Trophoblast cell (in vitro differentiated cells and primary cell): ENCODE results near the gene SCARF2. TPM values are rescaled to one million over a fixed set of nuclear protein-coding genes. Genes with fewer than 3 reads are reported as not detected.

Experiments used
- DNase-seq, 2 donors: peaks; one replicate each; pipeline ENCODE4 v3.0.0-alpha.2; 2016
- H2AFZ ChIP-seq: 2 replicates; pipeline ENCODE4 v1.6.1; 2013; ENCODE audit warnings: low read length, moderate library complexity, mild to moderate bottlenecking; ENCODE audit not compliant: insufficient read depth, poor library complexity
- H2AK5ac ChIP-seq: 2 replicates; pipeline ENCODE4 v1.6.1; 2013; ENCODE audit warnings: mild to moderate bottlenecking, low read length
- H2BK120ac ChIP-seq: 2 replicates; pipeline ENCODE4 v1.6.1; 2013; ENCODE audit warnings: low read length, mild to moderate bottlenecking, moderate library complexity; ENCODE audit not compliant: insufficient read depth, poor library complexity
- H2BK12ac ChIP-seq: 2 replicates; pipeline ENCODE4 v1.6.1; 2013; ENCODE audit warnings: mild to moderate bottlenecking, low read length, moderate library complexity
- H2BK5ac ChIP-seq: 2 replicates; pipeline ENCODE4 v1.6.1; 2013; ENCODE audit warnings: low read length, low read depth, moderate library complexity, mild to moderate bottlenecking; ENCODE audit not compliant: poor library complexity
- H3K14ac ChIP-seq: 2 replicates; pipeline ENCODE4 v1.6.1; 2013; ENCODE audit warnings: mild to moderate bottlenecking, low read length
- H3K18ac ChIP-seq: 2 replicates; pipeline ENCODE4 v1.6.1; 2013; ENCODE audit warnings: mild to moderate bottlenecking, low read length
- H3K23ac ChIP-seq: 2 replicates; pipeline ENCODE4 v1.6.1; 2013; ENCODE audit warnings: low read length
- H3K27ac ChIP-seq: 2 replicates; pipeline ENCODE4 v1.5.1; 2013; ENCODE audit warnings: low read depth, mild to moderate bottlenecking, inconsistent platforms, low read length, moderate library complexity
- H3K27me3 ChIP-seq: 2 replicates; pipeline ENCODE4 v1.6.1; 2013; ENCODE audit warnings: inconsistent platforms, mild to moderate bottlenecking, low read length, moderate library complexity; ENCODE audit not compliant: insufficient read depth
- H3K36me3 ChIP-seq, 2 experiments: 1 replicate in 1 of 2; 2 replicates in 1 of 2; pipeline ENCODE4 v1.6.1; 2013; ENCODE audit warnings: low read length in 2 of 2, mild to moderate bottlenecking in 2 of 2, moderate library complexity in 1 of 2; ENCODE audit not compliant: insufficient read depth in 2 of 2, control insufficient read depth in 1 of 2
- H3K4ac ChIP-seq: 2 replicates; pipeline ENCODE4 v1.6.1; 2013; ENCODE audit warnings: low read depth, mild to moderate bottlenecking, low read length, moderate library complexity
- H3K4me1 ChIP-seq, 2 experiments: 1 replicate in 1 of 2; 2 replicates in 1 of 2; pipeline ENCODE4 v1.6.1; 2013; ENCODE audit warnings: low read length in 2 of 2, mild to moderate bottlenecking in 2 of 2, moderate library complexity in 1 of 2; ENCODE audit not compliant: insufficient read depth in 2 of 2, control insufficient read depth in 1 of 2
- H3K4me2 ChIP-seq: 2 replicates; pipeline ENCODE4 v1.6.1; 2013; ENCODE audit warnings: inconsistent platforms, mild to moderate bottlenecking, low read length, moderate library complexity
- H3K4me3 ChIP-seq: 2 replicates; pipeline ENCODE4 v1.5.1; 2013; ENCODE audit warnings: mild to moderate bottlenecking, low read depth, low read length, inconsistent platforms
- H3K79me1 ChIP-seq: one replicate; pipeline ENCODE4 v1.6.1; 2013; ENCODE audit warnings: low read length
- H3K79me2 ChIP-seq: 2 replicates; pipeline ENCODE4 v1.6.1; 2013; ENCODE audit warnings: low read length, mild to moderate bottlenecking; ENCODE audit not compliant: control insufficient read depth, insufficient read depth, poor library complexity
- H3K9ac ChIP-seq: 2 replicates; pipeline ENCODE4 v1.6.1; 2013; ENCODE audit warnings: mild to moderate bottlenecking, low read length
- H3K9me3 ChIP-seq: 2 replicates; pipeline ENCODE4 v1.6.1; 2013; ENCODE audit warnings: low read depth, mild to moderate bottlenecking, control low read depth, inconsistent platforms, low read length; ENCODE audit not compliant: insufficient read depth
- H4K12ac ChIP-seq: 2 replicates; pipeline ENCODE4 v1.6.1; 2013; ENCODE audit warnings: low read depth, mild to moderate bottlenecking, low read length, moderate library complexity
- H4K8ac ChIP-seq: 2 replicates; pipeline ENCODE4 v1.6.1; 2013; ENCODE audit warnings: low read depth, mild to moderate bottlenecking, low read length, moderate library complexity
- H4K91ac ChIP-seq: one replicate; pipeline ENCODE4 v1.6.1; 2013; ENCODE audit warnings: low read depth, mild to moderate bottlenecking, low read length, moderate library complexity
- WGBS: extraction: QIAGEN DNeasy Blood & Tissue Kit; methylation state at CpG from one replicate; pipeline ENCODE4 v1.1.7; 2013; ENCODE audit warnings: missing lambda C conversion rate; ENCODE audit not compliant: insufficient read length, insufficient coverage; ENCODE audit errors: extremely low coverage; 5-methylcytosine and 5-hydroxymethylcytosine counted together
- polyA plus RNA-seq: library from polyadenylated mRNA; stranded (reverse); fragments of 200-250 nt; gene quantifications from 2 replicates; pipeline ENCODE4 v1.2.3, GENCODE V29; 2013

SCARF2 gene, protein sequence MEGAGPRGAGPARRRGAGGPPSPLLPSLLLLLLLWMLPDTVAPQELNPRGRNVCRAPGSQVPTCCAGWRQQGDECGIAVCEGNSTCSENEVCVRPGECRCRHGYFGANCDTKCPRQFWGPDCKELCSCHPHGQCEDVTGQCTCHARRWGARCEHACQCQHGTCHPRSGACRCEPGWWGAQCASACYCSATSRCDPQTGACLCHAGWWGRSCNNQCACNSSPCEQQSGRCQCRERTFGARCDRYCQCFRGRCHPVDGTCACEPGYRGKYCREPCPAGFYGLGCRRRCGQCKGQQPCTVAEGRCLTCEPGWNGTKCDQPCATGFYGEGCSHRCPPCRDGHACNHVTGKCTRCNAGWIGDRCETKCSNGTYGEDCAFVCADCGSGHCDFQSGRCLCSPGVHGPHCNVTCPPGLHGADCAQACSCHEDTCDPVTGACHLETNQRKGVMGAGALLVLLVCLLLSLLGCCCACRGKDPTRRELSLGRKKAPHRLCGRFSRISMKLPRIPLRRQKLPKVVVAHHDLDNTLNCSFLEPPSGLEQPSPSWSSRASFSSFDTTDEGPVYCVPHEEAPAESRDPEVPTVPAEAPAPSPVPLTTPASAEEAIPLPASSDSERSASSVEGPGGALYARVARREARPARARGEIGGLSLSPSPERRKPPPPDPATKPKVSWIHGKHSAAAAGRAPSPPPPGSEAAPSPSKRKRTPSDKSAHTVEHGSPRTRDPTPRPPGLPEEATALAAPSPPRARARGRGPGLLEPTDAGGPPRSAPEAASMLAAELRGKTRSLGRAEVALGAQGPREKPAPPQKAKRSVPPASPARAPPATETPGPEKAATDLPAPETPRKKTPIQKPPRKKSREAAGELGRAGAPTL
- polyA plus RNA-seq = 11.7 and 12.2 TPM in 2 replicates

DNA sequence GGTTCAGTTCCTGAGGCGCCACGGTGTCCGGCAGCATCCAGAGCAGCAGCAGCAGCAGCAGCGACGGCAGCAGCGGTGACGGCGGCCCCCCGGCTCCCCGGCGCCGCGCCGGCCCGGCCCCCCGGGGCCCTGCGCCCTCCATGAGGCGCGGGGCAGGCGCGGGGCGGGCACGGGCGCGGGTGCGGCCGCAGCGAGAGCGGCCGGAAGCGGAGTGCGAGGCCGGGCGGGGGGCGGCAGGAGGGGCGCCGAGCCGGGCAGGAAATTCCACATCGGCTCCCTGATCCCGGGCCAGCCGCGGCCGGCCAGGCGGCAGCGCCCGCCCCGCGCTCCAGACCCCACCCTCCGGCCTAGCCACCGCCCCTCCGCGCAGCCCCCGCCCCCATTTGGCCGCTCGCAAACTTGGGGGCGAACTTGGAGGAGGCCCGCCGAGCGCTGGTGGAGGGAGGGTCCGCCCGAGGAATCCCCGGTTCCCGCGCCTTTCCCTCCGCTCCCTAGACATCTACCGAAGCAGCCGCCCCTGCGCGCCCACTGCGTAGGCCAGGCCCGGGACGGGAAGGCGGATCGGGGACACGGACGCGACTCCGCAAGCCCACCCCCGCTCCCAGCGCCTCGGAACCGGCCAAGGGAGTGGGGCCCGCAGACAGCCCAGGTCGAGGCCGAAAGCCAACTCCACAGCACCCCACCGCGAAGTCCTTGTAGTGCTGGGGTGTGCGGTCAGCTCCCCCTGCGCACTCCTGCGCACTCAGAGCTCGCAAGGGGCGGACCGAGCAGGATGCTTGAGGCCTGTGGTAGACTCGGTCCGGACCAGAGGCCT lies at the start of gene SCARF2:
Gene SCARF2 (minus strand): TSS at position 213 of the 814 bp plus-strand sequence. CDS start 71 bp downstream, at position 142.
- H3K9me3 ChIP-seq = no peaks in the 10 kb centered on the region
- peak within 1 kb of the TSS; percentile 49 for H2BK120ac ChIP-seq
- no peak within 1 kb of the TSS for H3K23ac ChIP-seq
- peak within 1 kb of the TSS; percentile 84 for H3K4me3 ChIP-seq
- peak within 1 kb of the TSS; percentile 82 for H3K9ac ChIP-seq
- H4K8ac ChIP-seq = peak within 1 kb of the TSS; percentile 72
- peak within 1 kb of the TSS; percentile 67 for H4K91ac ChIP-seq
- peaks cover 9 to 20% of the 10 kb centered on the region in 2 experiments for H3K4me1 ChIP-seq
- no peak within 1 kb of the TSS for H2BK12ac ChIP-seq
- H3K27ac ChIP-seq = peak within 1 kb of the TSS; percentile 7
- H3K4ac ChIP-seq = peak within 1 kb of the TSS; percentile 33
- no CpG with 5 or more reads among the region's 95 CpGs for WGBS
- H3K36me3 ChIP-seq = peaks cover 6 to 9% of the 10 kb centered on the region in 2 experiments
- H2AFZ ChIP-seq = peak within 1 kb of the TSS; percentile 74
- peak within 1 kb of the TSS; percentile 77 for H3K4me2 ChIP-seq
- peaks cover 22% of the 10 kb centered on the region for H3K79me1 ChIP-seq
- peak within 1 kb of the TSS; percentile 47 for H3K18ac ChIP-seq
- peak within 1 kb of the TSS; percentile 13 for H2BK5ac ChIP-seq
- peak within 1 kb of the TSS; percentile 26 for H4K12ac ChIP-seq
- H3K14ac ChIP-seq = peak within 1 kb of the TSS; percentile 76
- peaks cover 13% of the 10 kb centered on the region for H3K79me2 ChIP-seq
- H2AK5ac ChIP-seq = peak within 1 kb of the TSS; percentile 32
- DNase-seq = no peak
- peaks cover 8% of the 10 kb centered on the region for H3K27me3 ChIP-seq

DNA sequence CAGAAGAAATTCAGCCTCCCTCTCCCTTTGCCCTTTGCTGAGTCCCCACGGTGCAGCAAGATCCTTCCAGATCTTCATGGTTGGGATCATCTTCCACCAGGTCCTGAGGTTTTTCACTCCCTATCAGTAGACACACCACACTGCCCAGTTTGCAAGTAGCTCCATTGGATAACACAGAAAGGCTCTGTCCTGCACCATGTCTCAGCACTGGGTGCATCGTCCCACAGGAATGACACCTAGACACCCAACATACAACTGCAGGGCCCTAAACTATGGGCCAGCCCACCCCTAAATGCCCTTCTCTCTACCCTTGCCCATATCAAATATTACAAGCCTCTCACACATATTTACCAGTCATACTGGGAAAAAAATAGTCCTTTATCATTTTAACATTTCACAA lies 48.6 kb upstream of the SCARF2 start:
- peaks cover 11% of the 10 kb centered on the region in 2 experiments for H3K36me3 ChIP-seq
- no peak overlapping the region for H4K12ac ChIP-seq
- peak in 1 of 2 donors; percentile 22 for DNase-seq
- H2BK5ac ChIP-seq = no peak overlapping the region
- no peak overlapping the region for H2AK5ac ChIP-seq
- H2BK120ac ChIP-seq = no peak overlapping the region
- H3K79me2 ChIP-seq = no peaks in the 10 kb centered on the region
- H3K18ac ChIP-seq = no peak overlapping the region
- no peak overlapping the region for H3K23ac ChIP-seq
- no peak overlapping the region for H3K27ac ChIP-seq
- H4K8ac ChIP-seq = no peak overlapping the region
- no peak overlapping the region for H3K14ac ChIP-seq
- H4K91ac ChIP-seq = no peak overlapping the region
- H3K4me3 ChIP-seq = no peak overlapping the region
- peaks cover 2 to 4% of the 10 kb centered on the region in 2 experiments for H3K4me1 ChIP-seq
- H3K4ac ChIP-seq = no peak overlapping the region
- H3K9me3 ChIP-seq = no peaks in the 10 kb centered on the region
- H3K4me2 ChIP-seq = no peak overlapping the region
- H3K27me3 ChIP-seq = no peaks in the 10 kb centered on the region
- no peak overlapping the region for H2BK12ac ChIP-seq
- no CpG with 5 or more reads among the region's 2 CpGs for WGBS
- H2AFZ ChIP-seq = no peak overlapping the region
- H3K79me1 ChIP-seq = no peaks in the 10 kb centered on the region
- no peak overlapping the region for H3K9ac ChIP-seq

DNA sequence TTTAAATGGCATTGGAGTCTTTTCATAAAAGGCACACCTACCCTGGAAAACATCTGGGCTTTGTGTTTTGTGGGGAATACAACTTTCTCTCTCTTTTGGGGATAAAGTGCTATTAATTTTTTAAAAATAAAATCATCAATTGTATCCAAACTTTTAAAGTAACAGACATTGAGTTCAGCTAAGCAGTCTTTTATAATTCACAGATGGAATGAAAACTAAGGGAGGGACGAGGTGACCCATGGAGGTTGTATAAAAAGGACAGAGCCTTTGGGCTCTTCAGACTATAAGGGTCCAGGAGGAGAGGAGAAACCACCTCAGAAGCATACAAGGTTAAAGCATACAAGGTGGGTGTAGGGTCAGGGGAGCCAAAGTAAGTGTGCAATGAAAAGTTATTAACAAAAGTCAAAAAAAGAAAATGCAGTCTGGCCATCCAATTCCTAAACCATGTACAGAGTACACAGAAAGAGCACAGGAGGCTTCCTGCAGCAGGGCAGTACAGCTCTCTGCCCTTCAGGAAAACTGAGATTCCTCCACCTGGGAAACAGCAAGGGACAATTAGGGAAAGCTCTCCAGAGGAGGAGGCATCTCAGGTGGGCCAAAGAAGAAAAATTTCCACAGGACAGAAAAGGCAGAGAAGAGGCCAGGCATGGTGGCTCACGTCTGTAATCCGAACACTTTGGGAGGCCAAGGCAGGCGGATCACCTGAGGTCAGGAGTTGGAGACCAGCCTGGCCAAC lies 47.5 kb upstream of the SCARF2 start:
- H3K27me3 ChIP-seq = no peaks in the 10 kb centered on the region
- no peak overlapping the region for H3K4ac ChIP-seq
- no peak overlapping the region for H2BK5ac ChIP-seq
- no peaks in the 10 kb centered on the region for H3K79me2 ChIP-seq
- no peak overlapping the region for H4K91ac ChIP-seq
- H3K14ac ChIP-seq = no peak overlapping the region
- no peak overlapping the region for H2BK12ac ChIP-seq
- H3K9ac ChIP-seq = no peak overlapping the region
- peaks cover 11% of the 10 kb centered on the region in 2 experiments for H3K36me3 ChIP-seq
- no peaks in the 10 kb centered on the region for H3K9me3 ChIP-seq
- no peak overlapping the region for H3K23ac ChIP-seq
- H2AK5ac ChIP-seq = no peak overlapping the region
- H4K12ac ChIP-seq = no peak overlapping the region
- no peak overlapping the region for H2AFZ ChIP-seq
- H3K27ac ChIP-seq = no peak overlapping the region
- no peak overlapping the region for H3K4me2 ChIP-seq
- no peak overlapping the region for H4K8ac ChIP-seq
- H3K4me1 ChIP-seq = peaks cover 2 to 4% of the 10 kb centered on the region in 2 experiments
- H3K4me3 ChIP-seq = no peak overlapping the region
- WGBS = no CpG with 5 or more reads among the region's 4 CpGs
- no peak overlapping the region for H2BK120ac ChIP-seq
- DNase-seq = no peak
- no peak overlapping the region for H3K18ac ChIP-seq
- no peaks in the 10 kb centered on the region for H3K79me1 ChIP-seq
